PC-3 (cell line): ENCODE data around the gene CCDC80. TPM values are rescaled to one million over a fixed set of nuclear protein-coding genes. Genes with fewer than 3 reads are reported as not detected.

Experiments
- ATAC-seq: fragments of 200-7000 bp; cut with Tn5 transposase; 2 replicates; pipeline ENCODE4 v1.9.1; 2020; ENCODE audit warnings: mild to moderate bottlenecking, moderate library complexity
- BruUV-seq: library from RNA; stranded (reverse); fragments of 400-500 nt; replicated peaks from 2 replicates; lab custom pipeline; 2021; lab: Mats Ljungman, UMichigan
- CTCF ChIA-PET: fragments of 300-600 bp; sonication (Branson Sonifier 250); formaldehyde crosslinking; loops from one replicate; lab custom pipeline; 2022; ENCODE audit warnings: antibody characterized with exemption; lab: Charles Lee
- POLR2A ChIA-PET: fragments of 300-600 bp; sonication (Branson Sonifier 250); formaldehyde crosslinking; loops from one replicate; lab custom pipeline; 2022; ENCODE audit warnings: antibody characterized with exemption; ENCODE audit not compliant: unreplicated experiment; lab: Charles Lee
- DNase-seq: peaks from one replicate; pipeline ENCODE4 v3.0.0-alpha.2; 2015
- H2AFZ ChIP-seq: fragments of 300-600 bp; sonication (generic); 2 replicates; pipeline ENCODE4 v1.6.0; 2016; ENCODE audit warnings: antibody characterized with exemption, low read length
- H3F3A ChIP-seq: fragments of 300-600 bp; sonication (generic); one replicate; pipeline ENCODE4 v1.6.0; 2017; ENCODE audit warnings: antibody characterized with exemption, low read length, control low read depth, mild to moderate bottlenecking; ENCODE audit not compliant: unreplicated experiment
- H3K27ac ChIP-seq: fragments of 300-600 bp; sonication (generic); 2 replicates; pipeline ENCODE4 v1.5.1; 2016; ENCODE audit warnings: mild to moderate bottlenecking, low read length
- H3K27me3 ChIP-seq: fragments of 300-600 bp; sonication (generic); 2 replicates; pipeline ENCODE4 v1.6.1; 2016; ENCODE audit warnings: low read length, mixed read lengths
- H3K36me3 ChIP-seq: fragments of 300-600 bp; sonication (generic); 2 replicates; pipeline ENCODE4 v1.6.1; 2016; ENCODE audit warnings: low read depth, mixed run types, low read length, mixed read lengths
- H3K4me1 ChIP-seq: fragments of 300-600 bp; sonication (generic); 2 replicates; pipeline ENCODE4 v1.5.1; 2016; ENCODE audit warnings: low read length; ENCODE audit not compliant: insufficient read depth
- H3K4me2 ChIP-seq: fragments of 300-600 bp; sonication (generic); 2 replicates; pipeline ENCODE4 v1.6.0; 2016; ENCODE audit warnings: low read length
- H3K4me3 ChIP-seq: fragments of 300-600 bp; sonication (generic); 2 replicates; pipeline ENCODE4 v1.5.1; 2016; ENCODE audit warnings: mild to moderate bottlenecking, low read length, mixed read lengths
- H3K79me2 ChIP-seq: fragments of 300-600 bp; sonication (generic); 2 replicates; pipeline ENCODE4 v1.6.1; 2017; ENCODE audit warnings: low read length, mixed read lengths
- H3K9ac ChIP-seq: fragments of 300-600 bp; sonication (generic); 2 replicates; pipeline ENCODE4 v1.6.0; 2016; ENCODE audit warnings: mild to moderate bottlenecking, low read length
- H3K9me2 ChIP-seq: fragments of 300-600 bp; sonication (generic); replicated peaks from 2 replicates; pipeline ENCODE4 v1.6.1; 2016; ENCODE audit warnings: mixed run types, low read length, mixed read lengths
- H3K9me3 ChIP-seq: fragments of 300-600 bp; sonication (generic); 2 replicates; pipeline ENCODE4 v1.6.1; 2016; ENCODE audit warnings: low read length, mixed read lengths
- H4K20me1 ChIP-seq: fragments of 300-600 bp; sonication (generic); 2 replicates; pipeline ENCODE4 v1.6.1; 2016; ENCODE audit warnings: low read length, mixed read lengths
- EZH2 ChIP-seq: fragments of 300-600 bp; sonication (generic); IDR thresholded peaks from one replicate; pipeline ENCODE4 v1.6.1; 2017; ENCODE audit warnings: antibody characterized with exemption, mild to moderate bottlenecking, low read length; ENCODE audit not compliant: unreplicated experiment
- EZH2phosphoT487 ChIP-seq: fragments of 300-600 bp; sonication (generic); IDR thresholded peaks from 2 replicates; pipeline ENCODE4 v1.6.1; 2018; ENCODE audit warnings: mild to moderate bottlenecking, antibody characterized with exemption, low read length, borderline replicate concordance
- intact Hi-C: fragments of 100-400 bp; cut with micrococcal nuclease; formaldehyde crosslinking; loops from 2 replicates; pipeline ENCODE4 v1.9.0; 2023
- total RNA-seq: library from RNA; depleted of rRNA; stranded (reverse); fragments of >200 nt; gene quantifications from 2 replicates; pipeline ENCODE4 v1.2.3, GENCODE V29; 2014
- TF ChIP-seq, protein P1 (sequence below): fragments of 300-600 bp; sonication (generic); conservative IDR thresholded peaks from 2 replicates; pipeline ENCODE4 v1.5.1; 2017; ENCODE audit warnings: antibody characterized with exemption, low read depth, mild to moderate bottlenecking, low read length

The CCDC80 gene
- total RNA-seq, 1 experiment from 2014 or later: 17.0 TPM

DNA sequence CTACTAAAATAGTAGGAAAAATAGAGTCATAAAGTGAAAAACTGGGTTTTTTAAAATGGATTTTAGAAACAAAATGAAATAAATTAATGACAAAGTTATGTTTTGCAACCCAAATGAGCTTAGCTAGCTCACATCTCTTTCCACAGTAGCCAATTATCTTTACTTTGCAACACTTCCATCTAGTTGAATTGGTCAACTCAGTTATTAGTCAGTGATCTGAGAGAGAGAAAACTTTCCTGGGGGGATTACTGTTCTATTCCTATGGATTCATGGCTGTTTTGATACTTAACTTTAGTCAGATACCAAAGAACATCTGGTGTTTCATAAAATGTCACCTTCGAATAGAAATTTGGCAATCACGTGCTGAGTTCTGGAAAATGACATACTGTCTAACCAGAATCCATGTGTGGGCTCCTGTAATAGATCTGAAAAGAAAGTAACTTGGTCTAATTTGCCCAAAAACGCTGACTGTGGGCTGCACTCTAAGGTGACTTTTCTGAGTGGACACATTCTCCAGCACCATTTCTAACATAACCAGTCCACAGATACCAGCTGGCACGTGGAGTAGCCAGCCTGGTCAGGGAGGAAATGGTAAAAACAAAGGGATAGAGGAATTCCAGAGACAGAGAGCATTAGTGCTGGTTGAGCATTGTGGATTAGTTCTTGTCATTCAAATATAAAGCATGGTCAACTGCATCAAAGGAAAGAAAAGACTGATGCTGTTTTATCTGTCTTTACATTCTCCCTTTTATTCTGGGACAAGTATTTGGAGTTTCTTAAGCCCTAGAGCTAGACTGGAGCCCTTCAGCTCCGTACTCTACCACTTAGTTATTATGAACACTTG is 45.2 kb upstream of the CCDC80 start:
- ChIA-PET CTCF (no interaction called here), POLR2A (no interaction called here)
- H3K4me3 ChIP-seq: no peak overlapping the region
- no peaks in the 10 kb centered on the region for H3K9me3 ChIP-seq
- TF ChIP-seq EZH2 (no peak), EZH2phosphoT487 (no peak)
- TF ChIP-seq, protein P1, sequence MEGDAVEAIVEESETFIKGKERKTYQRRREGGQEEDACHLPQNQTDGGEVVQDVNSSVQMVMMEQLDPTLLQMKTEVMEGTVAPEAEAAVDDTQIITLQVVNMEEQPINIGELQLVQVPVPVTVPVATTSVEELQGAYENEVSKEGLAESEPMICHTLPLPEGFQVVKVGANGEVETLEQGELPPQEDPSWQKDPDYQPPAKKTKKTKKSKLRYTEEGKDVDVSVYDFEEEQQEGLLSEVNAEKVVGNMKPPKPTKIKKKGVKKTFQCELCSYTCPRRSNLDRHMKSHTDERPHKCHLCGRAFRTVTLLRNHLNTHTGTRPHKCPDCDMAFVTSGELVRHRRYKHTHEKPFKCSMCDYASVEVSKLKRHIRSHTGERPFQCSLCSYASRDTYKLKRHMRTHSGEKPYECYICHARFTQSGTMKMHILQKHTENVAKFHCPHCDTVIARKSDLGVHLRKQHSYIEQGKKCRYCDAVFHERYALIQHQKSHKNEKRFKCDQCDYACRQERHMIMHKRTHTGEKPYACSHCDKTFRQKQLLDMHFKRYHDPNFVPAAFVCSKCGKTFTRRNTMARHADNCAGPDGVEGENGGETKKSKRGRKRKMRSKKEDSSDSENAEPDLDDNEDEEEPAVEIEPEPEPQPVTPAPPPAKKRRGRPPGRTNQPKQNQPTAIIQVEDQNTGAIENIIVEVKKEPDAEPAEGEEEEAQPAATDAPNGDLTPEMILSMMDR: no peak
- BruUV-seq: no TSS peak
- intact Hi-C loops: no loop called here
- peaks cover 86% of the 10 kb centered on the region for H3K4me1 ChIP-seq
- H3K4me2 ChIP-seq: no peak overlapping the region
- H3F3A ChIP-seq: peaks cover 14% of the 10 kb centered on the region
- DNase-seq: no peak
- H4K20me1 ChIP-seq: no peaks in the 10 kb centered on the region
- H3K9me2 ChIP-seq: no peaks in the 10 kb centered on the region
- H3K36me3 ChIP-seq: no peaks in the 10 kb centered on the region
- H3K27ac ChIP-seq: no peak overlapping the region
- H3K9ac ChIP-seq: no peak overlapping the region
- no peak overlapping the region for H2AFZ ChIP-seq
- no peaks in the 10 kb centered on the region for H3K79me2 ChIP-seq
- no peak for ATAC-seq
- H3K27me3 ChIP-seq: no peaks in the 10 kb centered on the region

DNA sequence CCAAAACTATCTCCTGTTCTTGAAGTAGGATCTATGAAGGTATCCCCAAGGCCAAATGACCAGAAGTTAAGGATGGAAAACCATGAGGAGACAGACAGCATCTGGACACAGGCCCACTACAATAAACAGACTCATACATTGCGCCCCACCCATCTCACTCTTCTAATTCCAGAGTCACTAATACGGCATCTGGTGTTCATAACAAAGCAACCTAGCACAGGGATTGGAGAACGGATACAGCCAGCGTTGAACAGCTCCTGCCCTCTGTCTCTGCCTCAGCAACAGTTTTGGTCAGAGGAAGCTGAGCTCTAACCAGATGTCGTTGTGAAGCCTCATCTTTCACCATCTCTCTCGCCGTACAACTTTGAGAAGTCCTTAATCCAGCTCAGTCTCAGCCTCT is 44.5 kb upstream of the CCDC80 start:
- Histone ChIP-seq H3K9me2 (no peaks in the 10 kb centered on the region), H3K4me3 (no peak overlapping the region), H2AFZ (no peak overlapping the region), H3K9ac (no peak overlapping the region), H3K36me3 (no peaks in the 10 kb centered on the region), H3F3A (peaks cover 14% of the 10 kb centered on the region), H3K27ac (no peak overlapping the region), H3K4me2 (no peak overlapping the region), H3K27me3 (no peaks in the 10 kb centered on the region), H4K20me1 (no peaks in the 10 kb centered on the region), H3K79me2 (no peaks in the 10 kb centered on the region), H3K9me3 (no peaks in the 10 kb centered on the region), H3K4me1 (peaks cover 88% of the 10 kb centered on the region)
- no peak for ATAC-seq
- POLR2A ChIA-PET: no interaction called here
- TF ChIP-seq, protein P1: no peak
- TF ChIP-seq EZH2 (no peak), EZH2phosphoT487 (no peak)
- DNase-seq: peak; percentile 19
- CTCF ChIA-PET: no interaction called here
- BruUV-seq: no TSS peak
- intact Hi-C loops: no loop called here

DNA sequence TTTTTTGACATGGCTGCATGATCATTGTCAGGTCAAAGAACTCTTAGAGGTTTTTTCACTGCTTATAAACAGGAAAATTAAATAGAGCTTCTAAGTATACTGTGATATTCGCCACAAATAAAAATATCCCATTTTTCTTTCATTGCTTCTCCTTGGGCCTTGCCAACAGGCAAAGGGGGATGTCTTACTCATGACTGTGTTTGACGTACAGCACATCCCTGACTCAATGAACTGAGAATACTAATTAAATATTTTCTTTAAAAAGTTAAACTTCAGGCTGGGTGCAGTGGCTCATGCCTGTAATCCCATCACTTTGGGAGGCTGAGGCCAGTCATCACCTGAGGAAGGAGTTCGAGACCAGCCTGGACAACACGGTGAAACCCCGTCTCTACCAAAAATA is 41.4 kb upstream of the CCDC80 start:
- peak overlapping the region; percentile 49 for H3K9ac ChIP-seq
- no peak for TF ChIP-seq EZH2
- TF ChIP-seq, protein P1: no peak
- no peak for TF ChIP-seq EZH2phosphoT487
- H3K9me2 ChIP-seq: no peaks in the 10 kb centered on the region
- POLR2A ChIA-PET: interaction anchor here (1.1 kb wide), 1 partner anchor 29 kb away, joined by 4 read pairs; no protein-coding TSS in a partner anchor
- H3K4me2 ChIP-seq: peak overlapping the region; percentile 51
- H3K36me3 ChIP-seq: no peaks in the 10 kb centered on the region
- H3K4me1 ChIP-seq: peaks cover 73% of the 10 kb centered on the region
- no peak overlapping the region for H3K4me3 ChIP-seq
- BruUV-seq: no TSS peak
- no peaks in the 10 kb centered on the region for H3K9me3 ChIP-seq
- peak; percentile 24 for ATAC-seq
- CTCF ChIA-PET: no interaction called here
- DNase-seq: peak; percentile 51
- peak overlapping the region; percentile 47 for H2AFZ ChIP-seq
- intact Hi-C loops: no loop called here
- peak overlapping the region; percentile 88 for H3K27ac ChIP-seq
- no peaks in the 10 kb centered on the region for H3K27me3 ChIP-seq
- H3K79me2 ChIP-seq: no peaks in the 10 kb centered on the region
- peaks cover 9% of the 10 kb centered on the region for H3F3A ChIP-seq
- no peaks in the 10 kb centered on the region for H4K20me1 ChIP-seq
